AG09319 (cell line): ENCODE measurements around the gene ZNF507.

ENCODE experiments used
- DNase-seq: peaks from one replicate; pipeline ENCODE4 v3.0.0-alpha.2; 2010; ENCODE audit warnings: low read depth; ENCODE audit errors: extremely low read depth
- TF ChIP-seq, protein P1 (sequence below): IDR thresholded peaks from 2 replicates; pipeline ENCODE4 v1.5.1; 2011; ENCODE audit warnings: low read depth, mild to moderate bottlenecking, inconsistent platforms, low read length, moderate library complexity

Gene ZNF507

DNA sequence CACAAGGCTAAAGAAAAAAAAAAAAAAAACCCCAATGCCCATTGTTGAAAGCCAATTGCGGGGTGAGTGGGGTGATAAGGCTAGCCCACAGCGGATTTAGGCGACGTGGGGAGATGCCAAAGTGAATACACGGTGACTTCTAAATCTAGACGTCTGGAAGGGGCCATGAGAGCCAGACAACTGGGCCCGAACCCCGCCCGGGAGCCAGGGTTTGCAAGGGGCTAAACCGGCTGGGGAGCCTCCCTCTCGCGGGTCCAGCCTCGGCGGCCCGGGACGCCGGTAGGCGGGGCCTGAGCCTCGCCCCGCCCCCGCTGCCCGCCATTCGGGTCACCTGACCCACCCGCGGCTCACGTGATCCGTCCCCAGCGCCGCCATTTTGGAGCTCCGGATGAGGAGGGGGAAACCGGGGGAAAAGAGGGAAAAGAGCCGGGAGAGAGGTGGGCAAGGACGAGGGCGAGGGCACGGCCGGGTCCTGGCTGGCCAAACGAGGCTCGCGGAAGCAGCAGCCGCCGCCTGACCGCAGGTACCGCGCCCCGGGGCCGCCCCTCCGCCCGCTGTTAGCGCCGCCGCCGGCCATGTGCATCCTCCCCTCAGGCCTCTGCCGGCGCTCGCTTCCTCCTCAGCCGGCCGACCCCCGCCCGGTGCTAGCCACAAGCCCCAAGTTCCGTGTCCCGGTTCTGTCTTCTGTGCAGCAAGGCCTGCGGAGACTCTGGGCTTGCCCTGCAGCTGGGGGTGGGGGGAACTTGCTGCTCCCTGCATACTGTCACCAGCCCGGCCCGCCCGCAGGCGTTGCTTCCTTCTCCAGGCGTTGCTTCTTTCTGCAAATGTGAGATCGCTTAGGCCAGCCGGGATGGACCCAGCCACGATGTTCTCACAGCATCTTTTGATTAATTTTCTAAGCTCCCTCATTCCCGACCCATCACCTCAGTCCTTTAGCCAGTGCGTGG, at the start of gene ZNF507:
Gene ZNF507, plus strand, starts transcription at position 350 of the 947 bp plus-strand sequence. CDS start 7,221 bp downstream, outside the sequence.
- TF ChIP-seq, protein P1, sequence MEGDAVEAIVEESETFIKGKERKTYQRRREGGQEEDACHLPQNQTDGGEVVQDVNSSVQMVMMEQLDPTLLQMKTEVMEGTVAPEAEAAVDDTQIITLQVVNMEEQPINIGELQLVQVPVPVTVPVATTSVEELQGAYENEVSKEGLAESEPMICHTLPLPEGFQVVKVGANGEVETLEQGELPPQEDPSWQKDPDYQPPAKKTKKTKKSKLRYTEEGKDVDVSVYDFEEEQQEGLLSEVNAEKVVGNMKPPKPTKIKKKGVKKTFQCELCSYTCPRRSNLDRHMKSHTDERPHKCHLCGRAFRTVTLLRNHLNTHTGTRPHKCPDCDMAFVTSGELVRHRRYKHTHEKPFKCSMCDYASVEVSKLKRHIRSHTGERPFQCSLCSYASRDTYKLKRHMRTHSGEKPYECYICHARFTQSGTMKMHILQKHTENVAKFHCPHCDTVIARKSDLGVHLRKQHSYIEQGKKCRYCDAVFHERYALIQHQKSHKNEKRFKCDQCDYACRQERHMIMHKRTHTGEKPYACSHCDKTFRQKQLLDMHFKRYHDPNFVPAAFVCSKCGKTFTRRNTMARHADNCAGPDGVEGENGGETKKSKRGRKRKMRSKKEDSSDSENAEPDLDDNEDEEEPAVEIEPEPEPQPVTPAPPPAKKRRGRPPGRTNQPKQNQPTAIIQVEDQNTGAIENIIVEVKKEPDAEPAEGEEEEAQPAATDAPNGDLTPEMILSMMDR = no peak
- no peak for DNase-seq

DNA sequence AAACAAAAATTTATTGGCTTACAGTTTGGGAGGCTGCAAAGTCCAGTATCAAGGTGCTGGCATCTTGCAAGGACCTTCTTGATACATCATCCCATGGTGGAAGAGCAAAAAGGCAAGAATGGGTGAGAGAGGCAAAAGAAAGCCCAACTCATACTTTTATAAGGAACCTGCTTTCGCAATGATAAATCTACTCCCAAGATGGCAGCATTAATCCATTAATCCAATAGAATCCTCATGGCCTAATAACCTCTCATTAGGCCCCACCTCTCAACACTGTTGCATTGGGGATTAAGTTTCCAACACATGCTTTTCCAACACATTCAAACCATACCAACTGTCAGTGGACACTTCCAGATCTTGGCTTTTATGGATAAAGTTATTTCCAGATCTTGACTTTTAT, 48.7 kb upstream of the ZNF507 start:
- DNase-seq = no peak
- TF ChIP-seq, protein P1 = no peak

DNA sequence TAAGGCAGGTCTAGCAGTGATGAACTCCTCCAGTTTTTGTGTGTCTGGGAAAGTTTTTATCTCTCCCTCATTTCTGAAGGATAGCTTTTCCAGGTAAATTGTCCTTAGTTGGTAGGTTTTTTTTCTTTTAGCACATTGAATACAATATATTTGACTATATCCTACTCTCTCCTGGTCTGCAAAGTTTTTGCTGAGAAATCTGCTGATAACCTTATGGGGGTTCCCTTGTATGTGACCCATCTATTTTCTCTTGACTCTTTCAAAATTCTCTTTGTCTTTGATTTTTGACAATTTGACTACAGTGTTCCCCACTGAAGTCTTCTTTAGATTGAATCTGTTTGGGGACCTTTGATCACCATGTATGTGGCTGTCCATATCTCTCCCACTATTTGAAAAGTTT, 42.6 kb upstream of the ZNF507 start:
- TF ChIP-seq, protein P1 = no peak
- DNase-seq = no peak

DNA sequence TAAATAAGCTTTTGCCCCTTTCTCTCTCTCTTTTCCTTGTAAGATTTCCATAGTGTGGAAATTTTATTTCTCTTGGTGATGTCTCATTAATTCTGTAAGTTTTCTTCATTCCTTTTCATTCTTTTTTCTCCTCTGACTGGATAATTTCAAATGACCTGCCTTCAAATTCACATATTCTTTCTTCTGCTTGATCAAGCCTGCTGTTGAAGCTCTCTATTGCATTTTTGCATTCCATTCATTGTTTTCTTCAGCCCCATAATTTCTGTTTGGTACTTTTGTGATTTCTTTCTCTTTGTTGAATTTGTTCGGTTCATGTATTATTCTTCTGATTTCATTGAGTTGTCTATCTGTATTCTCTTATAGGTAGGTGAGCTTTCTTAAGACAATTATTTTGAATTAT, 42.2 kb upstream of the ZNF507 start:
- DNase-seq = no peak
- TF ChIP-seq, protein P1 = no peak

DNA sequence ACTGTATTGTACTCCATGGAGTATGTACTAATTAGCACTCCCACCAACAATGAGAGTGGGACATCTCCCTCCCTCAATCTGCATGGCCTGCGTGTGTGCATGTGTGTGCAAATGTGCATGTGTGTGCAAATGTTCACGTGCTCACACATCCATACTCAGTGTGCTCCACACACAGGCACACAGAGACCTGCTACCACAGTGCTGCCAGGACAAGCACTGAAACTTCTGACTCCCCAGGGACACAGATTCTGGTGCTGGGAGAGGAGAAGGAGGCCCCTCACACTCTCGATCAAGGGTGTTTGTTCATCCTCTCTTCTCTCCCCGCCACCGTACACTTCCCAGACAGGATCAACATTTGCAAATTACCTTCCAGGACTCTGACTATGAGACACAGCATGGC, 37.8 kb upstream of the ZNF507 start:
- no peak for DNase-seq
- TF ChIP-seq, protein P1 = no peak

DNA sequence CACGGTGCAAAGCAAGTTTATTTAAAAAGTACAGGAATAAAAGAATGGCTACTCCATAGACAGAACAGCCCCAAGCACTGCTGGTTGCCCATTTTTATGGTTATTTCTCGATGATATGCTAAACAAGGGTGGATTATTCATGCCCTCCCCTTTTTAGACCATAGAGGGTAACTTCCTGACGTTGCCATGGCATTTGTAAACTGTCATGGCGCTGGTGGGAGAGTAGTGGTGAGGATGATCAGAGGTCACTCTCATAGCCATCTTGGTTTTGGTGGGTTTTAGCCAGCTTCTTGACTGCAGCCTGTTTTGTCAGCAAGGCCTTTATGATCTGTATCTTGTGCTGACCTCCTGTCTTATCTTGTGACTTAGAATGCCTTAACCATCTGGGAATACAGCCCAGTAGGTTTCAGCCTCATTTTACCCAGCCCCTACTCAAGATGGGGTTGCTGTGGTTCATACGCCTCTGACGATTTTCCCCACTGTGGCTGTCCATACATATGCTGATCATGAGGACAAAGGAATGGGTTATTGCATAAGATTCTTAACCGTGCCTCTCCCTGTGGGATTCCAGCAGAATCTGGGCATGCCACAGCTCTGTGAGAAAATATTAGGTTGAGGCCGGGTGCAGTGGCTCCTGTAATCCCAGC, 36.9 kb upstream of the ZNF507 start:
- TF ChIP-seq, protein P1 = no peak
- DNase-seq = no peak
